ENCODE data around the gene SELL.
A peak's percentile ranks its signal among the peaks of the same experiment; 100 is the strongest.
"Not testable (repeated sequence)": the region's sequence is repeated elsewhere in the genome, so short reads cannot be mapped to it uniquely, and the experiment has no call there.

Gene SELL

GRCh38 chr1:169711469-169712308 is at the start of gene SELL:
SELL (minus strand) TSS chr1:169711620; CDS start chr1:169711498, 122 bp downstream.
- peak; percentile 50 to 74 for DNase-seq (ENCODE audit: low read depth in 2 of 2)

GRCh38 chr1:169759038-169759437 is 47.6 kb upstream of the SELL start:
- DNase-seq (ENCODE audit: low read depth in 2 of 2) = no peak

DNA sequence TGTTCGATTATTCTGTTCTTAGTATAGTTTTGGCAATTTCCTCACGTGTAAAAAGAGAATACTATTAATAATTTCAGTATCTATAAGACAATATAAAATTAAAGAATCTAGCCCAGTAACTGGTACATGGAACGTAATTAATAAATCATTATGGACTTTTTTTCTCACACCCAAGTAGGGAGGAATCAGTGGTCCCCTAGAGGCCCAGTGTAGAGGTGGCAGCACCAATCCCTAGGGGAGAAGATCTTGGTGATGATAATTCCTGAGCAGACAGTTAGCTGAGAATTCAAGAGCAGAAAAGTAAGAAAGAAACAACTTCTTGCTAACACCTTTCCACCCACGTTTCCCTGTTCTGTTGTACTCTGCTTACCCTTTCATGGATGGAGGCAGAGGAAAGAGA is 42.1 kb upstream of the SELL start:
- no peak for DNase-seq (ENCODE audit: low read depth in 2 of 2)

DNA sequence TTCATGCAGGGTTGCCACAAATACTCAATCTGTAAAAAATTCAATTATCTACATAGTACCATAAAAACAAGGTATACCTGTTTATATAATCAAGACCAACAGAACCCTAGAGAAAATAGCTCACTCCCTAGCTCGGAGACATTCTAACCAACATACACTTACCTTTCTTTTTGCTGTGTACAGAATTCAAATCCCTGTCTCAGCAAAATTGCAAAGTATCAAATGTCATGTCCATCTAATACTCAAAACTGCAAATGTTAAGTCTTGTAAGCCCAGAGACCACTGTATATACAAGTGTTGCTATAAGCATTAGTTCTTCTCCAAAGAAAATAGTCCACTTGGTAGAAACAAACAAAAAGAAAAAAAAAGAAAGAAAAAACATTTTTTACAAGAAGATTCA is 38.6 kb upstream of the SELL start:
- DNase-seq (ENCODE audit: low read depth in 2 of 2) = no peak

DNA sequence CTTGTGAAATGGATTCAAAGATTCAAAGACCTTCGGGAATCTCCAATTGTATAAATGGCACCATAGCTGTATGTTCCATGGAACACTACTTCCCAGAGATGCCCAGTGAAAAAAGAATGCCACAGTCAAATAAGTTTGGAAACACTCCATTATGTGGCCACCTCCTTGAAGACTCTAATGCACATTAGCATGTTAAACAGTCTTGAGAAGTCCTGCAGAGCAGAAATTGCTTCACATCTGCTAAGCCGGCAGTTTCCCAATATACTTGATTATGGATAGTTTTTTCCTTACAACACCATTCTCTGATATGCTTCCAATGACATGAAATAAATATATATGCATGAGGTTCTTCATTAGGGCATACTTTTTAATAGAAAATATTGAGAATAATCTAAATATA is 35.1 kb upstream of the SELL start:
- no peak for DNase-seq (ENCODE audit: low read depth in 2 of 2)

DNA sequence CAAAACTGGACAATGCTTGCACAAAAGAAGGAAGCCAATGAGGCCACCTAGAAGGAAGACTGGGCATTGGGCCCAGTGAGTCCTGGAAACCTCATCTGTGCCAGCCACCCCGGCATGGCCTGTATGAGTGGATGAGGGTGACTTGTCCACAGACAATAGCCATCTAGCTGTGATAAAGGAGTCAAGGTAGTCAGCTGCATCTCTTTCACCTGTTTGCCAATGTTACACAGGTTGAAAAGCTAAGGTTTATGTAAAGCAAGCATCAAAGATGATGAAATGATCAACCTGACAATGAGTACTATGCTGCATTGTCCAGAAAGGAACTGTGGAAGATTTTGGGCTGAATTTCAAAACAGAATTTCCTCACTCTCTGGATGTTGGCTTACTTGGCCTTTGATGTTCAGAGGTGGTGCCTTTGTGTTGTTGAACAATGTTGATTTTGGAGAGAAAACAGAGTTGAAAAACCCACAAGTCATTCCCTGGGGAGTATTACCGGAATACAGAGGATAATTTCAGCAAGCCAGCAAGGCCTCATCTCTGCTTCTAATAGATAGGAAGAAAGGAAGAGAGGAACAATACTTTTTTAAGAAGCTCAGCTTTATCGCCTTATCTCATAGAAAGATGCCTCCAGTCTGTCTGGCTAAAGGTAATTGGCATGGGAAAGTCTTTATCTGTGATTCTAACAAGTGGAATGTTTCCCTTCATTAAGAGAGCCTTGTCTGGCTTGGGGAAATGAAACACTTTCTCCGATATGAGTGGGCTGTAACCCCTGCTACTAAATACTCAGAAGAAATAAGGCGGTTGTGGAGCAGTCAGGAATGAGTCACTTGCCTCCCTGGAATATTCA is 33.8 kb upstream of the SELL start:
- no peak for DNase-seq (ENCODE audit: low read depth in 2 of 2)

GRCh38 chr1:169741666-169742394 is 30.4 kb upstream of the SELL start:
- no peak for DNase-seq (ENCODE audit: low read depth in 2 of 2)

DNA sequence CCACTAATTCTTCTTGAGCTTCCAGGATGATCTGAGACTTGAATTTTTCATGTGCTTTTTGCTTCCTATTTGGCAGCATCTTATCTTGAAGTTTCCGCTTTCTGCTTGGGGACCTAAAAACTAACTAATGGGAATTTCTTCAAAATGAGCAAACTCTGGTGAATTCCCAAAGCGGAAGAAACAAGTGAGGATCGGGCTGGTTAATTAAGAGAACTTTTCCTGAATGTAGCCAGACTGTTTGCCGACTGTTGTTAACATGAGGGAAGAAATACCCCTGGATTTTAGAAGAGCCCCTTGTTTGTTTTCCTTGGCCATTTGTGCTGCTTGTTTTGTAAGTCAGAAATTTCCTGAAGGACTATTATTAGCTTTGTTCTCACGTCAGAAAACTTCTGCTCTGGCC is 28.6 kb upstream of the SELL start:
- no peak for DNase-seq (ENCODE audit: low read depth in 2 of 2)

- no peak for DNase-seq (ENCODE audit: low read depth in 2 of 2)
Observed at GRCh38 chr1:169733924-169734323, 22.5 kb upstream of the SELL start, which contains the start of gene SELE. SELE (minus strand) TSS chr1:169734079; CDS start chr1:169733612, 467 bp downstream.

DNA sequence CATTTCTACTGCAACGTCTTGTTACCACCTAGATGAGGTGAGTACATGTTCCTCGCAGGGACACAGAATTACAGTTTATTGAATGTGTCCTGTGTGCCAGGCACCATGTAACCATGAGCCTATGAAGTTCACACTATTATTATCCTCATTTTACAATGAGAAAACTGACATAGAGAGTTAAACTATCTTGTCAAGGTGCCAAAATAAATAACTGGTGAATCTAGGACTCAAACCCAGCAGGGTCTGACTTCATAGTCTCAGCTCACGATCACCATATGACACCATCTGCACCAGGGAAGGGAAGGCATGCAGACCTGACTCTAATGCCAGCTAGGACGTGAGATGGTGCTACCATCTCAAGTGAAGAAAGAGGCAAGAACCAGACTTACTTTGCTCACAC is 20.0 kb upstream of the SELL start:
- DNase-seq (ENCODE audit: low read depth in 2 of 2) = no peak

DNA sequence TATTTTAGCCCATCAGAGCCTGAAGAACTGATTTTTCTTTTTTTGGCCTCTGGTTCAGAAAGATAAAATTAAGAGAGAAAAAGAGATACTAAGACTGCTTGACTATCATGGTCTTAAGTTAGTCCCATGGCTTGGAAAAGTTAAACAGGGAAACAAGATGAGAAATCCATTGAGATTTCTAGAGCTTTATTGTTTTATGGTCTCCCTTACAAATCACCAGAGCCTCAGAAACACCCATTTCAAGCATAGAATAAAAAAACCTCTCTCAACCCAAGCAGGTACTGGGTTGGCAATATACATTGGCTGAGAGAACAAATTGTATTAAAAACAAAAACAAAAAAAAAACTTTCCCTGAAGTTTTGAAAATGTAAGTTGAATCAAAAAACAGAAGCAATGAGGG is 18.6 kb upstream of the SELL start:
- DNase-seq (ENCODE audit: low read depth in 2 of 2) = no peak

- DNase-seq (ENCODE audit: low read depth in 2 of 2) = no peak
Observed at GRCh38 chr1:169727307-169727706, 15.9 kb upstream of the SELL start.

- no peak for DNase-seq (ENCODE audit: low read depth in 2 of 2)
Observed at GRCh38 chr1:169726851-169727250, 15.4 kb upstream of the SELL start.

GRCh38 chr1:169725930-169726329 is 14.5 kb upstream of the SELL start:
- DNase-seq (ENCODE audit: low read depth in 2 of 2) = no peak

GRCh38 chr1:169724168-169724567 is 12.7 kb upstream of the SELL start:
- DNase-seq (ENCODE audit: low read depth in 2 of 2) = no peak

GRCh38 chr1:169723763-169724162 is 12.3 kb upstream of the SELL start:
- DNase-seq (ENCODE audit: low read depth in 2 of 2) = no peak

- DNase-seq (ENCODE audit: low read depth in 2 of 2) = no peak
Observed at GRCh38 chr1:169722779-169723178, 11.4 kb upstream of the SELL start.

DNA sequence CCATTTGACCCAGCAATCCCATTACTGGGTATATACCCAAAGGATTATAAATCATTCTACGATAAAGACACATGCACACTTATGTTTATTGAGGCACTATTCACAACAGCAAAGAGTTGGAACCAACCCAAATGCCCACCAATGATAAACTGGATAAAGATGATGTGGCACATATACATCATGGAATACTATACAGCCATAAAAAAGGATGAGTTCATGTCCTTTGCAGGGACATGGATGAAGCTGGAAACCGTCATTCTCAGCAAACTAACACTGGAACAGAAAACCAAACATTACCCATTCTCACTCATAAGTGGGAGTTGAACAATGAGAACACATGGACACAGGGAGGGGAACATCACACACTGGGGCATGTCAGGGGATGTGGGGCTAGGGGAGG is 3.7 kb upstream of the SELL start:
- not testable (repeated sequence) for DNase-seq (ENCODE audit: low read depth in 2 of 2)

DNA sequence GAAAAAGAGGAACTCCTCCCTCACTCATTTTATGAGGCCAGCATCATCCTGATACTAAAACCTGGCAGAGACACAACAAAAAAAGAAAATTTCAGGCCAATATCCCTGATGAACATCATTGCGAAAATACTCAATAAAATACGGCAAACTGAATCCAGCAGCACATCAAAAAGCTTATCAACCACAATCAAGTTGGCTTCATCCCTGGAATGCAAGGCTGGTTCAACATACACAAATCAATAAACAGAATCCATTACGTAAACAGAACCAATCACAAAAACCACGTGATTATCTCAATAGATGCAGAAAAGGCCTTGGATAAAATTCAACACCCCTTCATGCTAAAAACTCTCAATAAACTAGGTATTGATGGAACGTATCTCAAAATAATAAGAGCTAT is 1.7 kb upstream of the SELL start:
- DNase-seq (ENCODE audit: low read depth in 2 of 2) = not testable (repeated sequence)

DNA sequence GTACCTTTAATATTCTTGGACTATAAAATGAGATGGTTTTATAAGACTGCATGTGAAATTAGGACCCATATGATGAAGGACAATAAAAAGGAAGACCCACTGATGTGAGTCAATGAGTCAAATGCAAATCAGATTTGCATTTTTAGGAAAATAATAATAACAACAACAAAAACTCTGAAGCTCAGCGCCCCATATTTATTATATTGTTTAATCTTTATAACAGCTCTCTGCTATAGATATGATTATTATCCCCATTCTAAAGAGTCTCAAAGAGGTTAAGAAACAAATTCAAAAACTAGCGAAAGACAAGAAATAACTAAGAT is 850 bp upstream of the SELL start:
- no peak for DNase-seq (ENCODE audit: low read depth in 2 of 2)

DNA sequence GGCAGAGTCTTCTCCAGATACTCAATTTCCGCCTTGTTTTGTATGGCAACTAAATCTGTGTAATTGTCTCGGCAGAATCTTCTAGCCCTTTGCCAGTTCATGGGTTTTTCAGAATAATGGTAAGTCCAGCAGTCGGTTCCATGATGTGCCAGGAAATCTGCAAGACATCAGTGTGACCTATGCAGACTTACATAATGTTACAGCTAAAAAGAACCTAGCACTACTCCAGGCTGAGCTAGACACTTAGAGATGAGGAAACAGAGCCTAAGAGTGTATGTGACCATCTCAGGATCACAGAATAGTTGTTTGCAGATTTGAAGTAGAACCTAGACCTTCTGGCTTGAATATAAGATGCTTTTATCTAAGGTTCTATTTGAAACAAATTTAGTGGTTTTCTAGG is 2.8 kb downstream of the SELL start:
- DNase-seq (ENCODE audit: low read depth in 2 of 2) = no peak

- no peak for DNase-seq (ENCODE audit: low read depth in 2 of 2)
Observed at GRCh38 chr1:169707912-169708604, 3.4 kb downstream of the SELL start.
